Spleen (tissue), 7 donors: ENCODE measurements around the gene MECP2.

Experiments used
- POLR2A ChIP-seq, 3 donors: fragments of 450-650 bp; IDR thresholded peaks; one replicate each; pipeline ENCODE4 v1.5.1; 2017; ENCODE audit warnings: antibody characterized with exemption in 3 of 3, mild to moderate bottlenecking in 1 of 3
- POLR2AphosphoS5 ChIP-seq, 3 donors: sonication (generic); formaldehyde crosslinking; IDR thresholded peaks; one replicate each; pipeline ENCODE4 v1.5.1; 2017; ENCODE audit warnings: antibody characterized with exemption in 3 of 3
- TF ChIP-seq, protein P1 (sequence below), 11 experiments: fragments of 200-600 bp in 7 of 11; fragments of 450-650 bp in 4 of 11; sonication (generic) in 4 of 11; IDR thresholded peaks in 8 of 11; conservative IDR thresholded peaks in 3 of 11; 1 replicate in 7 of 11; 2 replicates in 4 of 11; pipeline versions ENCODE4 v1.4.0 to v1.8.0; 2016 to 2021; ENCODE audit warnings: antibody characterized with exemption in 11 of 11, inconsistent platforms in 4 of 11, mild to moderate bottlenecking in 1 of 11
- donor health status: DM: no; HTN: no; CAD: no; lungs with moderate emphysema.
- donor health status: DM: no; HTN: no; CAD: no.
- donor health status: DM: no; HTN: no; CAD: no.

DNA sequence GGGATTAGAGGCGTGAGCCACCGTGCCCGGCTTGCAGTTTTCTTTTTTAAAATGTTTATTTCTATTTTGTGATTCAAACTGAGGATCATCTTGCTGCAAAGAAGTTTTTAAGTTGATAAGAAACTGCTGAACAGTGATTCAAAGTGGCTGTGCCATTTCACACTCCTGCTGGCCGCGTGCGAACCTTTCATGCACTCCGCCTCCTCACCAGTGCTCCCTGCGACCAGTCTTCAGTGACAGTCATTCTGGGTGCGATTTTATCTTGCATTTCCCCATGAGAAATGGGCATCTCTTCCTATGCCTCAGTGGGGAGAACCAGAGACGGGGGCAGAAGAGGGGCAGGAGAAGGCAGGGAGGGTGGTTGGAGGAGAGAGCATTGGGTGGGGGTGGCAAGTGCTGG lies 103.5 kb downstream of the MECP2 start:
- TF ChIP-seq, protein P1, sequence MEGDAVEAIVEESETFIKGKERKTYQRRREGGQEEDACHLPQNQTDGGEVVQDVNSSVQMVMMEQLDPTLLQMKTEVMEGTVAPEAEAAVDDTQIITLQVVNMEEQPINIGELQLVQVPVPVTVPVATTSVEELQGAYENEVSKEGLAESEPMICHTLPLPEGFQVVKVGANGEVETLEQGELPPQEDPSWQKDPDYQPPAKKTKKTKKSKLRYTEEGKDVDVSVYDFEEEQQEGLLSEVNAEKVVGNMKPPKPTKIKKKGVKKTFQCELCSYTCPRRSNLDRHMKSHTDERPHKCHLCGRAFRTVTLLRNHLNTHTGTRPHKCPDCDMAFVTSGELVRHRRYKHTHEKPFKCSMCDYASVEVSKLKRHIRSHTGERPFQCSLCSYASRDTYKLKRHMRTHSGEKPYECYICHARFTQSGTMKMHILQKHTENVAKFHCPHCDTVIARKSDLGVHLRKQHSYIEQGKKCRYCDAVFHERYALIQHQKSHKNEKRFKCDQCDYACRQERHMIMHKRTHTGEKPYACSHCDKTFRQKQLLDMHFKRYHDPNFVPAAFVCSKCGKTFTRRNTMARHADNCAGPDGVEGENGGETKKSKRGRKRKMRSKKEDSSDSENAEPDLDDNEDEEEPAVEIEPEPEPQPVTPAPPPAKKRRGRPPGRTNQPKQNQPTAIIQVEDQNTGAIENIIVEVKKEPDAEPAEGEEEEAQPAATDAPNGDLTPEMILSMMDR (IDR thresholded peaks at IDR 0.05 in 8 of 11, conservative IDR thresholded peaks at IDR 0.05 in 3 of 11): no peak
- TF ChIP-seq POLR2AphosphoS5 (IDR thresholded peaks at IDR 0.05) (no peak), POLR2A (IDR thresholded peaks at IDR 0.05) (no peak)
